GM10847 (cell line): ENCODE measurements around the gene CASP3.

Experiments
- POLR2A ChIP-seq: IDR thresholded peaks from 2 replicates; pipeline ENCODE4 v1.6.1; 2011; ENCODE audit not compliant: insufficient read length; ENCODE audit errors: extremely low read depth

The CASP3 gene

DNA sequence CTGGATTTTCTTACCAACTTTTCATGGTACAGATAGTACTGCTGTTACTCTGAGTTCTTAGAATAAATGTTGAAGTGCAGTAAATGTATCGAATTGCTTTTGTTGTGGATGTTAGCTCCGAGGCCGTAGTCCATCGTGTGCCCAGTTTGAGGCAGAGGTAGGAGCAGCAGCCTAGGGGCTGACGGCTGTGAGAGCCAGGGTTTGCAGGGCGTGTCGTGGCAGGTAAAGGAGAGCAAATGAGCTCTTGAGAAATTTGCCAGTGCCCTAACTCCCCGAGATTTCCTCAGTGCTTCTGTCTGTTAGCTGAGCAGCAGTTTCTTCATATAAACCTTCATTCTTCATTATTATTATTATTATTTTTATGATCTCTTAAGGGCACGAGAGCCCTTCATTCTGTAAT, 21.9 kb upstream of the CASP3 start:
- no peak for TF ChIP-seq POLR2A

DNA sequence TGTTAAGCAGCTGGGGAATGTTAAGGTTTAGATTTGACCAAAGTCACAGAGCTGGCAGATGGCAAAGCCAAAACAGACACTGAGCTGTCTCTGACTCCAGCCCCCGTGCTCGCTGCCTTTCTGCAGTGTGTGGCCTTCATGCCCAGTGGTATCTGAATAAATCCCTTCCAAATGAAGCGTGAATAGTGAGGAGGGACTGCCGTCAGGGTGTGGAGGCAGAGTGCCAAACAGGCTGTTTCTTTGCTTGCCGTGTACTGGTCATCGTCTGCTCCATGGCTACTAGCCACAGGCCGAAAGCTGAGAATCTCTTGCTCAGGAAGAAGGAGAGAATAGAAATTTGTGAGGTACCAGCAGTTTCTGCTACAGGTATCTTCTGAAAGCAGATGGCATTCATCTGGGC, 20.0 kb upstream of the CASP3 start:
- TF ChIP-seq POLR2A = no peak

- no peak for TF ChIP-seq POLR2A
These were observed 19.4 kb upstream of the CASP3 start for GRCh38 chr4:184668511-184669114.

GRCh38 chr4:184668096-184668495, 18.8 kb upstream of the CASP3 start:
- no peak for TF ChIP-seq POLR2A

DNA sequence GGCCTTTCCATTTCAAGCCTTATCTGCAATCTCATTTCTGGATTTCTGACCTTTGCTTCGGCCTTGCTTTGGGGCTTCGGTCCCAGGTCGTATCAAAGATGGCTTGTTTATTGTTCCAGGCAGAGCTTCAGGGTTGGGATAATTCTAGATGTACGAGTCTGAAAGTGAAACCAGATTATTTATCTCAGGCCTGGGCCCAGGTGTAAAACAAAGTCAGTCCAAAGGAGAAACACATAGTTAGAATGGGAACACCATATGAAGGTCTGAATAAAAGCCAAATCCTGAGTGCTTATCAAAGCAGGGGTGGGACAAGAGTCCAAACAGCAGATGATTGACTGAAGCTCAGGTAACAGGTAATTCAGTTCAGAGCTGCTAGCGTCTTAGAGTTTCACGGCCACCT, 17.4 kb upstream of the CASP3 start:
- no peak for TF ChIP-seq POLR2A

DNA sequence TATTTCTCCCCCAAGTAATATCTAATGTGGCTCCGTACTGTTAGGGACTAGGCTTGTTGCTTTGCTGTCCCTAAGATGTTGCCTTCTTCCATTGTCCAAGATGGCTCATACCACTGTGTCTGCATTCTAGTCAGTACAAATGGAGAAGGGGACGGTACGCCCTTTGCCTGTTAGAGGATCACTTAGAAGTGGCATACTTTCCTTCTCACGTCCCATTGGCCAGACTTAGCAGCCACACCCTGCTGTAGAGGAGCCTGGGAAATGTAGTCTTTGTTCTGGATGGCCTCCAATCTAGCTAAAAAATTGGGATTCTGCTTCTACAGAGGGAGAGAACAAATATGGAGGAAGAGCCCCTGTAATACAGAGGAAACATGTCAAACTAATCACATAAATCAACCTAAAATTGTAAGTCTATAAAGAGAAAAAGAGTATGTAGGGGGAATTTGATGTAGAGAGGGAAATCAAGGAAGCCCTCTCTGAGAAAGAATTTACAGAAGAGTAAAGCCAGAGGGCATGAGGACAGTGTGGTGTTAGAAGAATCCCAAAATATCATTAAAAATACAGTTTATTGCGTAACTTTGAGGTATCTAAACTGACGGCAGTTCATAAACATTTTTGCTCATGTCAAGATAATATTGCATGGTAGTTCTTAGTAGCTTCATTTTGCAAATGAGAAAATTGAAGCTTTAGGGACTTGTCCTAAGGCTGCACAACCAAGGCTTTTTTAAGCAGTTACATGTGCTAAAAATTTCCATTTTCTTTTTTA, 15.4 kb upstream of the CASP3 start:
- no peak for TF ChIP-seq POLR2A

DNA sequence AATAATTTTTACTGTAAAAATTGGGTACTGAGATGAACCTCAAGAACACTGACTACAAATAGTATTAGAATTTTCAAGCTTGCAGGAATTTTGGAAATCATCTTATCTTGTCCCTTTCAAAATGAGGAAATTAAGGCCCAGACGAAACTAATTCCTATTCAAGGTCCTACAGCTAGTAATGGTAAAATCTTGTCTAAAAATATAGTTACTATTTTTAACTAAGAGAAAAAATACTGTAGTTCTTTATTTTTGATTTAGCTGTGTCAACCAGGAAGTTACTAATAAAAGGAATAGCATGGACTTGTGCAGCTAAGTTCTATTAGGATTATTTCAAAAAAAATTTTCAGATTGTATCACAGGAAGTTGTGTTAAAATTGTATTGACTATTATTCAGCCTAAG, 13.0 kb upstream of the CASP3 start:
- no peak for TF ChIP-seq POLR2A

DNA sequence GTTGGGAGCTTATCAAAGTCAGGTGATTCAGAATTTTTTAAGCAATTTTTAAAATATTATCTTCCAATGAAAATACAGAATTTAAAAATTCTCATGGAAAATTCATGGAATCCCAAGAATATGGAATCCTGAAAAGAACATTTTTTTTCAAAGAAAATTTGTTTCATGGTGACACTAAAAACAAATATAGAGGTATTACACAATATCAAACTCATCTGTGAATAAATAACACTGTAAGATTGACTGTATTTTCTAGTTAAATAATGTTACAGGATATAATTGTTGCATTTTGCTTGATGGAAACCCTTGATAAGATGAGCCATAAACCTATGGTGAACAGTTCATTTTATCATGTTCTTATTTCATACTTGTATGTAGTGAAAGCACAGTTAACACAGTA, 11.7 kb upstream of the CASP3 start:
- no peak for TF ChIP-seq POLR2A

DNA sequence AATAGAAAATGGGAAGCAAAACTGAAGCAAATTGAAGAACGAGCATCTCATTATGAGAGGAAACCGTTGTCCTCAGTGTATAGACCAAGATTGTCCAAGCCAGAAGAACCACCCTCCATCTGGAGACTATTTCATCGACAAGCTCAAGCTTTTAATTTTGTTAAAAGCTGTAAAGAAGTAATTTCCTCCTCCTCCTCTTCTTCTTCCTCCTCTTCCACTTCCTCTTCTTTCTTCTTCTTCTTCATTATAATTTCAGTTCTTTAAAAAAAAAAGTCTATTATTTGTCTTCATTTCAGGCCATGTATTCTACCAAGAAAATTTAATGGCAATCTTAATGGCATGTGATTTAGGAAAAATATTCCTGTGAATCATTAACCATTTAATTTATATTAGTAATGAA, 7.9 kb upstream of the CASP3 start:
- TF ChIP-seq POLR2A = no peak

DNA sequence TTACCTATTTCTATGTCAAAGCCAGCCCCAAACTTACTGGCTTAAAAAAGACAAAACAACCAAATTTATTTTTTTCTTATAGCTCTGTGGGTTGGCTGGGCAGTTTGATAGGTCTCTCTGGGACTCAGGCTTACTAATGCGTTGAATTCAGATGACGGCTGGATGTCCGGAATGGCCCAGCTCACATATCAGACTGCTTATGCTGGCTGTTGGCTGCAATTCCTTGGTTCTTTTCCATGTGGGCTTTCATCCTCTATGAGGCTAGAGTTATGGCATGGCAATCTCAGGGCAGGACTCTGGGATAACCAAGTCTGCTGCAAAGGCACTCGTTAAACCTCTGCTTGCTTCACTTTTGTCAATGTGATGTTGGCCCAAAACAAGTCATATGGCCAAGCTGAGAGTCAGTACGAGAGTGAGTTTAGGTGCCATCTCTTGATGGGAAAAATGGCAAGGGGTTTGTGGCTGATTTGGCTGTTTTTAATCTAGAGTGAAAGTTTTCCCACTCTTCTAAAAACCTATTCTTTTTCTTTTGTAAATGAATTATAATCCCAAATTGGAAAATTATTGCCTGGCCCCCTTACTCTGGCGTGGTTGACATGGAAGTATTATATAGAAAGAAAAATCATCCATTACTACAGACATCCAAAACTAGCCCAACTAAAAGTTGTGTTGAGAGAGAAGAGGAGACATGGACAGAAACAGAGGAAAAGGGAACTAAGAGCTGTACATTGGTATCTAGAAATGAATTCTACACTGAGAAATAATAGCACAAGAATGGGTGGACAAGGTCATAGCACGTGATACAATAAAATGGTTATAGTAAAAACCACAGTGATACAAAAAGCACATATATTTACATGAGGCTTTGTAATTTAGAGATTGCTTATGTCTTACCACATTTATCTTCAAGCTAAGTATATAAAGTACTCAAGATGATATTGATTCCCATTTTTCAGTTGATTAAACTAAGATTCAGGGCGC, 6.9 kb upstream of the CASP3 start:
- TF ChIP-seq POLR2A = no peak

- TF ChIP-seq POLR2A = no peak
These were observed 4.4 kb upstream of the CASP3 start for GRCh38 chr4:184653650-184654049.

DNA sequence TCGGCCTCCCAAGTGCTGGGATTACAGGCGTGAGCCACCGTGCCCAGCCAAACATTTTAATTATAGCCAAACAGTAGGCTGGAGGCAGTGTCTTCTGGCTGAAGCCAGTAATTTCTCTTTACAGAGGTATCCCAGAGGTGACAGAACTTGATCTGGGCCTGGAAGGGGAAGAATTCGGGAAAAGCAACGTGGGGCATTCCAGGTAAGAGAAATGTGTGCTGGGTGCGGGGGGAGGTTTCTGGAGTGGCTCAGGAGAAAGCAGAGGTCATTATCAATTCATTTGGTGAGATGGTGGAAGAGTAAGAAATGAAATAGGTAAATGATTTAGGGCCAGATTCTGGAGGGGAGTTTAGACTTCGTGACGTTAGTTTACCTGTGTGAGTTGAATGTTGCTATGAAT, 2.7 kb upstream of the CASP3 start:
- TF ChIP-seq POLR2A = no peak

DNA sequence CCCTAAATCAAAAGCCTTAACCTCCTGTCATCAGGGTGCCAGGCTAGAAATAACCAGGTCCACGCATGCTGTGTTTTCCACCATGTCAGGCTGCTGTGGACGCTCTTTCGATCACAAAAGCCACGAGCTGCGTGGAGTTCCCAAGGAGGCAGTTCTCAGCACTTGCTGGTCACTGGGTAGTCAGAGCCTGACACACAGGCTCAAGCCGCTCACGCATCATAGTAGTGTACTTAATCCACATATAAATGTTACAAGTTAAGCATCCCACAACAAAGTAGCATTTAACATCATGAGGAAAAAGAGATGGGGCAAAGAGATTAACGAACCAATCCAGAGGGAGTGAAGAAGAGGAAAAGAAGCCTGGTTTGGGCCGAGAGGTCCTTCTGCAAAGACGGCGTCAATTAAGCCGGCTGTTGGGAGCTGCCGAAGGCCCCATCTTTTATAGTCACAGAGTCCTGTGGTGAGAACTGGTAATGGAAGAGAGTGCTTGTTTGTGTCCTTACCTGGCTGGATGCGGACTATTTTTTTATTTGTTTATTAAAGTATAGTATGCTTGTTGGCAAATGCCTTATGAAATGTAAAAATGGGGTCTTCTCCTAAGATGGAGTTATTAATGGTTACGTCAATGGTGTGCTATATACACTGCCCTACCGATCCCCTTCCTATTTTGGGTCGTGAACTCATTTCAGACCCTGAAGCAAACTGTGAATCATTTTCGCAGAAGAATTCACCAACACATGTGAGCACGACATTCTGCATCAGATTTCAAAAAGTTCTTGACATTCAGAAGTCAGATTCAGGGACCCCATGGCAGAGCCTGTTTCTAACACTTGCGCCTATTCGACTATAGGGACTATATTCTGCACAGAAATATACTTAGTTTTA, 966 bp upstream of the CASP3 start:
- TF ChIP-seq POLR2A = no peak

- no peak for TF ChIP-seq POLR2A
These were observed 778 bp downstream of the CASP3 start for GRCh38 chr4:184648313-184649025.

GRCh38 chr4:184648054-184648312, 1.3 kb downstream of the CASP3 start:
- no peak for TF ChIP-seq POLR2A
